DND-41 (cell line): ENCODE data around the gene GABPB2.

Experiments used
- ATAC-seq: fragments of 200-7000 bp; cut with Tn5 transposase; 3 replicates; pipeline ENCODE4 v1.9.1; 2021; ENCODE audit warnings: low read depth; ENCODE audit not compliant: insufficient read depth
- DNase-seq: peaks from one replicate; pipeline ENCODE4 v3.0.0-alpha.2; 2020
- H2AFZ ChIP-seq: 2 replicates; pipeline ENCODE4 v1.6.0; 2012; ENCODE audit warnings: low read depth, low read length
- H3K27ac ChIP-seq: 2 replicates; pipeline ENCODE4 v1.5.1; 2012; ENCODE audit warnings: low read length, inconsistent platforms
- H3K27me3 ChIP-seq: fragments of 200-600 bp; sonication (generic); 2 replicates; pipeline ENCODE4 v1.6.0; 2012; ENCODE audit warnings: low read length, mild to moderate bottlenecking, inconsistent platforms; ENCODE audit not compliant: insufficient read depth, poor library complexity
- H3K36me3 ChIP-seq: 2 replicates; pipeline ENCODE4 v1.5.1; 2012; ENCODE audit warnings: low read length, inconsistent platforms; ENCODE audit not compliant: insufficient read depth
- H3K4me1 ChIP-seq: 2 replicates; pipeline ENCODE4 v1.5.1; 2012; ENCODE audit warnings: mild to moderate bottlenecking, low read length; ENCODE audit not compliant: insufficient read depth
- H3K4me2 ChIP-seq: 2 replicates; pipeline ENCODE4 v1.6.0; 2012; ENCODE audit warnings: mild to moderate bottlenecking, moderate library complexity, low read length, inconsistent platforms; ENCODE audit not compliant: insufficient read depth
- H3K4me3 ChIP-seq, 2 experiments: fragments of 200-600 bp in 1 of 2; shearing (Covaris generic) in 1 of 2; 2 replicates each; pipeline ENCODE4 v1.5.1; 2012 to 2016; ENCODE audit warnings: inconsistent platforms in 2 of 2, low read length in 2 of 2, mild to moderate bottlenecking in 2 of 2, low read depth in 1 of 2, moderate library complexity in 1 of 2
- H3K79me2 ChIP-seq: 2 replicates; pipeline ENCODE4 v1.6.0; 2012; ENCODE audit warnings: low read length, inconsistent platforms; ENCODE audit not compliant: insufficient read depth
- H3K9ac ChIP-seq: 2 replicates; pipeline ENCODE4 v1.6.0; 2012; ENCODE audit warnings: low read depth, mild to moderate bottlenecking, inconsistent platforms, low read length, moderate library complexity
- H3K9me3 ChIP-seq: 2 replicates; pipeline ENCODE4 v1.5.1; 2012; ENCODE audit warnings: low read length, moderate library complexity, mild to moderate bottlenecking, inconsistent platforms; ENCODE audit not compliant: insufficient read depth, severe bottlenecking
- H4K20me1 ChIP-seq: 2 replicates; pipeline ENCODE4 v1.6.0; 2012; ENCODE audit warnings: low read length; ENCODE audit not compliant: insufficient read depth
- CTCF ChIP-seq: IDR thresholded peaks from 2 replicates; pipeline ENCODE4 v1.5.1; 2012; ENCODE audit warnings: borderline replicate concordance, low read length, moderate library complexity, mild to moderate bottlenecking; ENCODE audit not compliant: poor library complexity, severe bottlenecking; ENCODE audit errors: extremely low read depth
- EZH2 ChIP-seq: IDR thresholded peaks from 3 replicates; pipeline ENCODE4 v1.6.1; 2012; ENCODE audit warnings: borderline replicate concordance, low read depth, mild to moderate bottlenecking, moderate library complexity, low read length, inconsistent platforms; ENCODE audit not compliant: severe bottlenecking

Gene GABPB2

GRCh38 chr1:151171190-151171589 lies 100.6 kb downstream of the GABPB2 start:
- no peak overlapping the region for H3K4me2 ChIP-seq
- H3K4me3 ChIP-seq: no peak overlapping the region
- peaks cover 10% of the 10 kb centered on the region for H3K4me1 ChIP-seq
- TF ChIP-seq CTCF (no peak), EZH2 (no peak)
- no peak overlapping the region for H2AFZ ChIP-seq
- ATAC-seq: no peak
- no peaks in the 10 kb centered on the region for H4K20me1 ChIP-seq
- no peaks in the 10 kb centered on the region for H3K27me3 ChIP-seq
- H3K9ac ChIP-seq: no peak overlapping the region
- H3K27ac ChIP-seq: no peak overlapping the region
- peaks cover 51% of the 10 kb centered on the region for H3K36me3 ChIP-seq
- no peak for DNase-seq
- peaks cover 12% of the 10 kb centered on the region for H3K79me2 ChIP-seq
- H3K9me3 ChIP-seq: no peaks in the 10 kb centered on the region
